Liver (tissue), 3 donors: ENCODE data around the gene STX2.

Experiments used
- ATF3 ChIP-seq: IDR thresholded peaks from 2 replicates; pipeline ENCODE4 v1.6.1; 2016; ENCODE audit warnings: antibody characterized with exemption
- CTCF ChIP-seq: fragments of 150-350 bp; IDR thresholded peaks from 2 replicates; pipeline ENCODE4 v1.5.1; 2017; ENCODE audit warnings: improper control_type of control experiment, low read depth, low read length; ENCODE audit not compliant: missing input control
- EGR1 ChIP-seq, 2 donors: IDR thresholded peaks; 2 replicates each; pipeline ENCODE4 v1.6.1; 2016 to 2018; ENCODE audit warnings: antibody characterized with exemption in 2 of 2, low read depth in 2 of 2
- GABPA ChIP-seq, 2 donors: IDR thresholded peaks in 1 of 2; conservative IDR thresholded peaks in 1 of 2; 2 replicates each; pipeline ENCODE4 v1.6.1; 2016; ENCODE audit warnings: antibody characterized with exemption in 2 of 2, mild to moderate bottlenecking in 1 of 2, moderate library complexity in 1 of 2
- HNF4G ChIP-seq: IDR thresholded peaks from 2 replicates; pipeline ENCODE4 v1.6.1; 2016; ENCODE audit warnings: antibody characterized with exemption
- JUND ChIP-seq, 2 donors: IDR thresholded peaks; 2 replicates each; pipeline ENCODE4 v1.6.1; 2016; ENCODE audit warnings: antibody characterized with exemption in 2 of 2
- NR2F2 ChIP-seq: IDR thresholded peaks from 2 replicates; pipeline ENCODE4 v1.6.1; 2016; ENCODE audit warnings: antibody characterized with exemption
- RAD21 ChIP-seq, 2 donors: IDR thresholded peaks; 2 replicates each; pipeline ENCODE4 v1.6.1; 2016; ENCODE audit warnings: antibody characterized with exemption in 2 of 2, mild to moderate bottlenecking in 2 of 2
- REST ChIP-seq: IDR thresholded peaks from 2 replicates; pipeline ENCODE4 v1.6.1; 2016; ENCODE audit warnings: antibody characterized with exemption, mild to moderate bottlenecking
- RXRA ChIP-seq, 2 donors: IDR thresholded peaks; 2 replicates each; pipeline ENCODE4 v1.6.1; 2017 to 2018; ENCODE audit warnings: antibody characterized with exemption in 2 of 2, mild to moderate bottlenecking in 1 of 2
- SP1 ChIP-seq: IDR thresholded peaks from 2 replicates; pipeline ENCODE4 v1.6.1; 2018; ENCODE audit warnings: antibody characterized with exemption, mild to moderate bottlenecking
- TAF1 ChIP-seq: conservative IDR thresholded peaks from 2 replicates; pipeline ENCODE4 v1.6.1; 2016; ENCODE audit warnings: antibody characterized with exemption, mild to moderate bottlenecking
- YY1 ChIP-seq: IDR thresholded peaks from 2 replicates; pipeline ENCODE4 v1.6.1; 2016; ENCODE audit warnings: antibody characterized with exemption, mild to moderate bottlenecking
- ZBTB33 ChIP-seq: IDR thresholded peaks from 2 replicates; pipeline ENCODE4 v1.6.1; 2016; ENCODE audit warnings: antibody characterized with exemption
- donor health status: healthy.
- donor health status: healthy.

- no peak for TF ChIP-seq CTCF
- no peak for TF ChIP-seq GABPA (IDR thresholded peaks at IDR 0.05 in 1 of 2, conservative IDR thresholded peaks at IDR 0.05 in 1 of 2)
- TF ChIP-seq NR2F2, result no peak
- TF ChIP-seq RAD21 (IDR thresholded peaks at IDR 0.05), result no peak
- TF ChIP-seq TAF1, result no peak
- TF ChIP-seq YY1, result no peak
- no peak for TF ChIP-seq REST
- TF ChIP-seq EGR1 (IDR thresholded peaks at IDR 0.05; ENCODE audit: low read depth in 2 of 2), result no peak
- TF ChIP-seq ZBTB33, result no peak
- TF ChIP-seq SP1, result no peak
- TF ChIP-seq ATF3, result no peak
- no peak for TF ChIP-seq HNF4G
- no peak for TF ChIP-seq RXRA (IDR thresholded peaks at IDR 0.05)
- no peak for TF ChIP-seq JUND (IDR thresholded peaks at IDR 0.05)
These were observed 837 bp upstream of the STX2 start for GRCh38 chr12:130839770-130840404.
